GM19455 (cell line): ENCODE measurements around the gene MORC2.
A peak's percentile ranks its signal among the peaks of the same experiment; 100 is the strongest.

Experiments used
- ATAC-seq: cut with Tn5 transposase; IDR thresholded peaks from one replicate; pipeline ENCODE4 v1.9.1; 2021; ENCODE audit not compliant: unreplicated experiment

Gene MORC2

DNA sequence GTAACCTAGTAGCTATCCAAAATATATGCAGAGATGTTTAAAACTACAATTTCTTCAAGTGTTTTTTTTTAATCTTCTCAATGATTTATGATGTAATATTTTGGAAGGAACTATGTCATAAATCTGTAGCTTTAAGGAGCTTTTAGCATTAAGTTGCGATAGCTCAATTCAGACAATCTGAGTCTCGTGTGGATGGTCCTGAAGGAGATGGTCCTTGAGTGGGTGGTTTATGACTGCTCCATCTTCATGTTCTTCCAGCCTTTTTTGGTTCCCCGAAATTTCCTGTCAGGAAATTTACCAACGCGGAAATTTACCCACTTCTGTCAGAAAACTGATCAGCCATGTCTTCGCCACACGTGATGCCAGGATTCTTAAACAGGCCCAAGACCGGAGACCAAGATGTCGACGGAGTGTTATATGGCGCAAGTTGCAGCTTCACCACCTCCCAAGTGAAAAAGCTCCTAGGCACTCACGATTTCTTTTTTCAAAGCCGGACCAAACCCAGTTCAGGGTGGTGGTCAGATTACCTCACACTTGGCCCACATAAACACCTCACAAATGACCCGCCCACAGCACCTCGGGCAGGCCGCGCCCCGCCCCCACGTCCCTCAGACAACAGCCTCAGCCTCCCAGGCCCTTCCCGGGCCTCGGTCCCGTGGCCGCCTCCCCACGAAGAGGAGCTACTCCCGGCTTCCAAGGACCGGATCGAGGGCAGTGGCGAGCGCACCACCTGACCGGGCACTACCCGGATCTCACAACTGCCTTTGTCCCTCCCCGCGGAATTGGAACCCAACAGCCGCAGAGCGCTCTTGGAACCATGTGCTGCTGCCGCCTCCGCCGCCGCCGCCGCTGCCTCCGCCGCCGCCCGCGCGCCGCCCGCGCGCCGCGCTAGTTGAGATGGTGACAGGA is at the start of gene MORC2:
Gene MORC2 (minus strand): TSS at position 760 of the 909 bp plus-strand sequence. CDS start 885 bp downstream, outside the sequence.
- ATAC-seq = peak; percentile 26

DNA sequence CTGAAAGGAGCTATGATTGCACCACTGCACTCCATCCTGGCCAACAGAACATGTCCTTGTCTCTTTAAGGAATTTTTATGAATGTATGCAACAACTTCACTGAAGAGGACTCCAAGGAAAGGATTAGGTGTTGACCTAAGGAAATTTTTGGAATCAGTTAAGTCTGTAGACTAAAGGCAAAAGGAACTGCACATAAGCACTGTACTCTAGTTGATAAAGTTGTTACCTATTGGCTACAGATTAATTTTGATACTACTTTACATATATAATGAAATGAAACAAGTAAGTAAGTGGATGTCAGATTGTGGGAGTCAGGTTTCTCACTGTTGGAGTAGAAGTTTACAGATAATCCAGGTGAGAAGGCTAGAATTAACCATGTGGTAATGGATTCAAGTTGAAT is 37.0 kb upstream of the MORC2 start:
- ATAC-seq = no peak

DNA sequence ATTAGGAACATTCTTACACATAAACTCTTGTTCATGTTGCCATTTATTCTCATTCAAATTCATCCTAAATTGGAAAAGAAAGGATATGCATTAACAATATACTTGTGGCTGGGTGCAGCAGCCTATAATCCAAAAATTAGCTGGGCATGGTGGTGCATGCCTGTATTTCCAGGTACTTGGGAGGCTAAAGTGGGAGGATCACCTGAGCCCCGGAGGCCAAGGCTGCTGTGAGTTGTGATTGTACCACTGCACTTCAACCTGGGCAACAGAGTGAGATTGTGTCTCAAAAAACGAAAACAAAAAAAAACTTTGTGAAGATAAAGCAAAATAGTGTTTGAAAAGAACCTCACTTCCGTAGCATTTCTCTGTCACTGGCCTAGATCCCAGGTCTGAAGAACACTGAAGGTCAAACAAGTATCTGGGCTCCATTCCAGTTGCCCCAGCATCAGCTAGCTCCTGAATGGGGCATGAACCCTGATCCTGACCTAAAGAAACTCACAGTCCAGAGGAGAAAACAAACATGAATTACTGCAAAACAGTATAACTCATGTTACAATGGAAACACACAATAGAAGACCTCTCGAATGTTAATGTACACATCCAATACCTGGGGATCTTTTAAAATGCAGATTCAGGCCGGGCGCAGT is 32.7 kb upstream of the MORC2 start:
- ATAC-seq = no peak

DNA sequence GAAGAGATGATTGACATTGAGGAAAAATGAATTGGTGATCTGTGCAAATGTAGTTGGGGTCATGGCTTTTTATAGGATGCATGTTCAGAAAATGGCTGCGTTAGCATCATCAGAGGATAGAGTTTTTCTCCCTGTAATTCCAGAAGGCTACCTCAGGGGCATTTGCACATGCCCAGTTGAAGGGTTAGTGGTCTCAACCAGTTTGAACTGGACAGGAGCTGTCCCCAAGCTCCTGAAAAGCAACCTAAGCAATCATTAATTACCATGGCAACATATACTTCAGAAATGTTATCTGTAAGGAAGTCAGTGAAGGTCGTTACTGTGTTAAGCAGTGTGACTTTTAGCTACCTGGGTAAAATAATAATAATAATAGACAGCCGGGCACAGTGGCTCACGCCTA is 29.8 kb upstream of the MORC2 start:
- no peak for ATAC-seq

DNA sequence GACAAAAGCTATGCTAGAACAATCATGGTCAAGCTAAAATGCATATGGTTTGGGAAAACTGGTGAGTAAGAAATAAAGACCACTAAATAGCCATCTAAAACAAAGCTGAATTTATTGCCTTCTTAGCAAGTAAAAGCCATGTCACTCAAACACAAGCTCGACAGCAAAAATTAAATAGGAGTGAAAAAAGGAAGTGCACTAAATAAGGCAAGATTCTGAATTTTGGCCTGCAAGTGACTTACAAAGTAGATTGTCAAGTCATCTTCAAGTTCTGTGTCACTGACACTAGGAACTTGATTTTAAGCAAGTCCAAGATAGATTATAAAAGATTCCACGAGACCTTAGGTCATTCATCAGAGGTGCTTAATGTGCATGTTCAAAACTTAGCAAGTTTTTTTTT is 27.9 kb upstream of the MORC2 start:
- no peak for ATAC-seq

DNA sequence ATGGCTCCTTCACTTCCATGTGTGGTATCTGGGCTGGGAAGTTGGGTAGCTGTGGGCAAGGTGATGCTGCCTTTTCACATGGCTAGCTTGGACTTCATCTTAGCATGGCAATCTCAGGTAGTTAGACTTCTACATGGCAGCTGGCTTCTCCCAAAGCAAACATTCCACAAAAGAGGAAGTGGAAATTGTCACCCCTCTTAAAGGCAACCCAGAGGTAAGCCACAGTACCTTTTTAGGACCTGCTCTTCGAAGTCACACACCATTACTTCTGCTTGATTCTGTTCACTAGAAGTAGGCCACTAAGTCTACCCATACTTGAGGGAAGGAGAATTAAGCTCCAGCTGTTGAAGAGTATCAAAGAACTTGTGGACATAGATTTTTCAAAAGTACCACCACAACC is 26.4 kb upstream of the MORC2 start:
- ATAC-seq = no peak

DNA sequence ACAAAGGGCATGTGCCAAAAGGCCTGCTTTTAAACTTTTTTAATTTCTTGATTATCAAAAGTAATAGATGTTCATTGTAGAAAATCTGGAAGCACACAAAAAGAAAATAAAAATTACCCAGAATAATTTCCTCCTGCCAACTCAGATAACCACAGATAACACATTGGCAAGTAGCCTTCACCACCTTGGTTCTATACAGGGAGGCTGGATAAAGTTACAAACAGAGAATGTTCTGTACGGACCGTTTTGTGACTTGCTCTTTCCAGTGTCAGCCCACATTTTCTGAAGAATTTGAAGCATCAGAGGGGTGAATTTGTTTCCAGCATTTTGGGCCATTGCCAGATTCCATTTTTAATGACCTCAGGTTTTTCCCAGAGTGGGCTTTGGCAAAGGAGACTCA is 24.0 kb upstream of the MORC2 start:
- no peak for ATAC-seq

DNA sequence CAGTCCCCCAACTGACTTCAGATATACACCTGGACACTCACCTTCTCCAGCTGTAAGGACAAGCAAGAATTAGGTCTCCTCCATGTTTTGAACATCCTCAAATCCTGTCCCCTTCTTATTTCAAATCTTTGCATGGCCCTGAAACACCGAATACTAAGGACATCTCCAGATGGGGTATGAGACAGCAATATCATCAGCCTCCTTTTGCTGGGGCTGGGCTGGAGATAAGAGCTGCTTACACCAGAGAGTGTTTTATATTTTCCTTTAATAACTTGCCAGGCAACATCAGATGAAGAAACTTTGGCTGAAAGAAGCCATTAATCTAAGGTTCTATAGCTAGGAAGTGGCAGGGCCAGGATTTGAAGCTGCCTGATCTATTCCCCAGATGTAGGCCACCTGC is 22.1 kb upstream of the MORC2 start:
- no peak for ATAC-seq

DNA sequence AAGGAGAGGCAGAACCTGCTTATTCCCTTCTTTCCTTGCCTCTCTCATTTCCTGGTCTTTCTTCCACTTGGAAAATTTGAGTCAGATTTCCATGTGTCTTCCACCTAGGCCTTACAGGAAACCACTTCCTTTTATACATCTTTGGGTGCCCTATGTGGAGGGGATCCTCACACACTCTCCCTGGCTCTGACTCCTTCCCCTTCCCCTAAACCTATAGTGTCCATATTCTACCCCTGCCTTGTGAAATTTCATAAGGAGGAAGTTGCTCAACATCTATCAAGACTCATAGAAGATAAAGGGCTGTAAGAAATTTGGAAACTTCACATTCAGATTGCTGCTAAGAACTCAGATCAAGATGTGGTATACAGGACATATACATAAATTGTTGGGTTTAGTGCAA is 20.9 kb upstream of the MORC2 start:
- ATAC-seq = no peak

DNA sequence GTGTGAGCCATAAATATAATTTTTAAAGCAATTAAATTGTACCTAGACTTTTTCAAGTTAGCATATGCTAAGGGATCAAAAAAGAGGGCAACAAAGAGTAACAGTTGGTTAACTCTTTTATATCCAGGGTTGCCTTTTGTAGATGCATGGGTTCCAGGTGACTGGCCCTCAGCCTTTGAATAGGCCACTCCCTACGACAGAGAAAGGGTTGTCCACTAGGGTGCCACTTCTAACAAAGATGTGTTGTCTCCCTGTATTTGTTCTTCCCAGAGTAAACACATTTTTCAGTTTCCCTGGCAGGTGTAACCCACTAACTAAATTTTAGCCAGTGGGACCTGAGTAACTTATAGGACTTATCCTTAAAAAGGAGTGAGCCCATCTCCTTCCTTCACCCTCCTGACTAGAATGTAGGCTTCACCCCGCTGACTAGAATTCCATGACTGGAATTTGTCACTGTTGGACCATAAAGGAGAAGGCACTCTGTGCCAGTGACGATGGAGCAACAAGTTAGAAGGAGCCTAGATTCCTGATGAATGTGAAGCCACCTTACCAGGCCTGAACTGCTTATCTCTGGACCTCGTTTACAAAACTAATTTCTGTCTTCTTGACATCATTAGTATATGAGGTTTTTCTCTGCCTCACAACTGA is 17.1 kb upstream of the MORC2 start:
- ATAC-seq = no peak

DNA sequence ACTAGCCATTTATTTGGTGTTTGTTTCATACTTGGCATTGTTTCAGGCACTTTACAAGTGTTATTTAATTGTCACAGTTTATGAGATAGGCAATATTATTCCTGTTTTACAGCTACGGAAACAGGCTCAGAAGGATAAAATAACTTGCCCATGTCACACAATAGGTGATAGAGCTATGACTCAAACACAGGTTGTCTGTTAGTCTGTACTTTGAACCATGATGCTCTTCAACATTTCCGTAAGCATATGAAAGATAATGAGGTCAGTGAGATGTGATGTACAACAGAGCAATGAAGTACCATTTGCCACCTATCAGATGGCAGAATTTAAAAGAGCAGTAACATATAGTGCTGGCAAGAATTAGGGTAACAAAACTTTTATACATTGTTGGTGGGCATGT is 15.7 kb upstream of the MORC2 start:
- no peak for ATAC-seq

DNA sequence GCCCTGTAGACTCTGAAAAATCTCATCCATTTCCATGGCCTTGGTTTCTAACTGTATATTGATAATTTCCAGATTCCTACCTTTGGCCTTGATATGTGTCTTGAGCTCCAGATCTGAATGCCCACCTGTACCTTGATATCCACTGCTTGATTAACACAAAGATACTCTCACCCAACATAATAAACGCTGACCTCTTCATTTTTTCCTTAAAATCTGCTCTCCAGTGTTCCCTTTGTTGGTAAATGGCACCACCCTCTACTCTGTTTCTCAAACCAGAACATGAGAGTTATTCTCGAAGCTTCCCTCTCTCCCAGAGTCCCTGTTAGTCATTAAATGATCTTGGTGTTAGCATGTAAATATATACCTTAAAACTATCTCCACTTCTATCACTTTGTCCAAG is 13.9 kb upstream of the MORC2 start:
- no peak for ATAC-seq

DNA sequence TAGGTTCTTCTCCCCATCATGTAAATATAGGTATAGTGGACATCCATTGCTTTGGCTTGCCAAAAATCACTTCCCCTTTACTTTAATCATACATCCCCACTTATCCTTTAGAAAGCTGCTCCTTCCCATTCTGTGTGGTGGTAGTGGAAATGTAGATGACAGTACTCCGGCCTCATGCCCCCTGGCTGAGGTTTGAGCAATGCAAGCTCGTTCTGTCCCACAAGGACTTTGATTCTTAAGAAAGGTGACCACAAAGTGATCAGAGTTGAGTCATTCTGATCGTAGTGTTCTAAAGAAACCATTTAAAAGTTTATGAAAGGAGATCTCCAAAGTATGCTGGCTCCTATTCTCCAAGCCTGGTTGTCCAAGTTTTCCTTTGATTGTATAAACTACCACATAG is 11.4 kb upstream of the MORC2 start:
- no peak for ATAC-seq

DNA sequence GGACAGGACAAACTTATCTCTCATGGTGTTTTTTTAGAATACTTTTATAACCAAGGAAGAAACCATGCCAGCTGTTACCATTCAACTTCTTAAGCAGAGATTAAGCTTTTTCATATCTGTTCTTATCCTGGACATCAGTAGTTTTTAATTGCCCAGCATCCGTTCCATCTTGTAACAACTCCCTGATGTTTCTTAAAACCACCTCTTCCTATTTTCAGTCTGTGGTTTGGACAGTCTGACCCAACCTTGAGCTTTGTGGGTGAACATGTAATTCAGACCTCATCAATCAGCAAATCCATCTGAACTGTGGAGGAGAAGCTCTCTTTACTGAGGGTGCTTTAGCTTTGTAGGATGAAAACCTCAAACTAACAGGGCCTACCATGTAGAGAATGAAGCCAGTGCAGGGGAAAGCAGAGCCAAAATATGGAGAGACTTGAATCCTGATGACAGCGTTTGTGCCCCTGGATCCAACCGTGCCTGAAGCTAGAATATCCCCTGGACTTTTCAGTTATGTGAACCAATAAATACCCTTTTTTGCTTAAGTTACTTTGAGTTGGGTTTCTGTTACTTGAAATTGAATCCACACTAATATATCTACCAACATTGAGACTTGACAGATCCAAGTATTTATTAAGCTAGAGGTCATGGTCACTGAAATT is 9.9 kb upstream of the MORC2 start:
- no peak for ATAC-seq

DNA sequence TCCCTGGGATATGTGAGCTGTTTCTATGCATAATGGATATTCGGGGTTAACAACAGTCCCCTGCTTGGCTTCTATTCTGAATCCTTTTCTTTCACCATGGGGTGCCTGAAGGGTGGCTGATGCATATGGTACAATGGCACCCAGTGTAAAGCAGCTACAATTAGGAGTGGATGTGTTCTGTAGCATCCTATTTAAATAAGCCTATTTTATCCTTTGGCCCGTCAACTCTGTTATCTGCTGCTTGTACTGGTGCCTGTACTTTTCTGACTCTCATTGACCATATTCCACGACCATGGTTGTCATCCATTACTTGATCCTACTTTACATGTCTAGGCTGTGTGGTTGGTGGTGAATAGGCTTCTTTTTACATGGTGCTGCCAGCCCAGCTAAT is 1.8 kb upstream of the MORC2 start:
- ATAC-seq = no peak

DNA sequence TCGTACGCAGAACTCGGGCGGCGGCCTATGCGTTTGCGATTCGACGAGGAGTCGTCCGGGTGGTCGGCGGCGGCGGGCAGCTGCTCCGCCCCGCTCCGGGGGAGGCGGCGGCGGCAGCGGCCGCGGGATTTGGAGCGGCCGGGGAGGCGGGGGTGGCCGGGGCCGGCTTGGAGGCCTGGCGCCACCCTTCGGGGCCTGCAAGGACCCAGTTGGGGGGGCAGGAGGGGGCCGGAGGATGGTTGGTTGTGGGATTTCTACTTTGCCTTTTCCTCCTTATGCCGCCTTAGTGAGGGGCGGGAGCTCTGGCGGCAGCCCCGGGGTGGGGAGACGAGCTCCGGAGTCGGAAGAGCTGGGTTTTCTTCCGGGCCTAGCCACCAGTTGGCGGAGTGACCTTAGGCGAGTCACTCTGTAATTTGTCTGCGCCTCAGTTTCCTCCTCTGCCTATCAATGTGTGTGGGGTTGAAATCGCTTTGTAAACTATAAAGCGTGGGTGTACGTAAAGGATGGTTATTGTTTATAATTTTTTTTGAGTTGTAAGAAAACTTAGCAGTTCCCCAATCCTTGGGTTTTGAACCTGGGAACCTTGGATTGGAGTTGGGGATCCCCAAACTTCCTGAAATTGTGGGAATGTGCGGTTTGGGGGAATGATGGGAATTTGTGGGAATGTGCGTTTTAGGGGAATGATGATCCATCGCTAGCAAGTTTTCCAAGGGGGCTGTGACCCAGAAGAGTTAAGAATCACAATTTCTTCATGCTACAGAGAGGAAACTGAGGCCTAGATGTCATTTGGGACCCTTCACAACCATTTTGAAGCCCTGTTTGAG is 1.2 kb upstream of the MORC2 start:
- ATAC-seq = peak; percentile 39

DNA sequence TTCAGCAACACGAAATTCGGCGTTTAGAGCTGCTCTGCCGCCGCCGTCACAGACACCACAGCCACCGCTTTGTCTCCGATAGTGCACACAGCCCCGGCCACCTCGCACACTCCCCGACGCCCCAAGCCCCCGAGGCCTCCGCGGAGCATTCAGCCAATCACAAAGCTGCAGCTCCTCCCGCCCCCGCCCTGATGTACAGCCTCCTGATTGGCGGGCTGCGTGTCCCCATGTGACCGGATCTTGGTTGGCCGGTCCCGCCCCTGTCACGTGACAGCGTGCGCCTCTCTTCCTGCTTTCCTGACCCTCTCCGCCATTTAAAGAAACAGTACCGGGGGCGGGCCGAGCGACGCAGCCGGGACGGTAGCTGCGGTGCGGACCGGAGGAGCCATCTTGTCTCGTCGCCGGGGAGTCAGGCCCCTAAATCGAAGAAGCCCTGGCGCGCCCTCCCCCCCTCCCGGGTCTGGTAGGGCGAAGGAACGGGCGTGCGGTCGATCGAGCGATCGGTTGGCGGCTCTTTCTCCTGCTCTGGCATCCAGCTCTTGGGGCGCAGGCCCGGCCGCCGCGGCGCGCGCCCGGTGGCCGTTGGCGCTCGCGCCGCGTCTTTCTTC is 454 bp upstream of the MORC2 start, which contains the start of gene TUG1:
Gene TUG1 (plus strand): TSS at position 342 of the 608 bp plus-strand sequence.
- ATAC-seq = peak; percentile 90

DNA sequence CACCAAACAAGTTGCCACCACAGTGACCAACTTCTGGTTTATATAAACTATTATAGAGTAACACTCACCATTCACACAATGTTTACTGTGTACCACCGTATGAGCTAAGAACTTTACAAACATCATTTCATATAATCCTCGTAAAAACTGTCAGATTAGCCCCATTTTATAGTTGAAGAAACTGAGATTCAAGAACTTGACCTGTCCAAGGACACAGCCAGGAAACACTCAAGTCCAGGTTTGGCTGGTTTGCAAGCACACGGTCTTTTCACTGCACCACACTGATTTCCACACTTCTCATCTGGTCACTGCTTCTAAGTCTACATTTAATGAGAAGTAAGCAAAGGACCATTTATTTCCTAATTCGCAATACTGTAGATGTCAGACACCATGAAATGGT is 3.7 kb downstream of the MORC2 start:
- no peak for ATAC-seq

DNA sequence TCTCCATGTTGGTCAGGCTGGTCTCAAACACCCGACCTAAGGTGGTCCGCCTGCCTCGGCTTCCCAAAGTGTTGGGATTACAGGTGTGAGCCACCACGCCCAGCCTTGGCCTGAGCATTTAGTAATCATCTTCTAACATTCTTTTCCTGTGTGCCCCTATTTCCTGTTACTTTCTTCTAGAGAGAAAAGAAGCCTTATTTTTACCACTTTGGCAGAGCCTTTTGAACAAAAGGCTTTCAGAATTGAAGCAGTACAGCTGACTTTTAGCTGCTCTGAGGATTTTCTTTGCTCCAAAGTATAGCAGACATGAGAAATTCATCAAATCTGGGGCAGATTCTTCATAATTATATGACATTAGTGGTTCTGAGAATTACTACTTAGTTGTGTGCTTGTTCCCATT is 13.4 kb downstream of the MORC2 start:
- ATAC-seq = no peak

DNA sequence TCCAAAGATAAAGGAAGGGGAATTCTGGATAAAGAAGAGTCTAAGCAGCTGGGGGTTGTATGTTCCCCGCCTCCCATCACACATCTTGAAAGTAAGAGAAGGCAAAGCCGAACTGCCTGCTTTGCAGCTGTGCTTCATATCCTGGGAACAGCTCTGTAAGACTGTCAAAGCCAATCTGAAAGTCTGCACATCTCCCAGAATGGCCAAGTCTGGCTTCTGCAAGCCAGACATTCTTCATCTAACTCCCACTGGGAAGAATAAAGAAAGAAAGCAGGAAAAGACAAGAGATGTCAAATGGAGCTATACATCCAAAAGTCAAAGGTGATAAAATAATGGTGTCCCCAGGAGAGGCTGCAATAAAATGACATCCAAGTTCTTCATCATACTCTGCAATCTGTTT is 15.4 kb downstream of the MORC2 start:
- no peak for ATAC-seq
